Panc1 (cell line): Measurements from ENCODE around the gene INPP5A. TPM values are rescaled to one million over a fixed set of nuclear protein-coding genes. Genes with fewer than 3 reads are reported as not detected.

Experiments used
- ATAC-seq: fragments of 200-7000 bp; cut with Tn5 transposase; 2 replicates; pipeline ENCODE4 v1.9.1; 2020; ENCODE audit warnings: mild to moderate bottlenecking, moderate library complexity
- BruUV-seq: library from RNA; stranded (reverse); fragments of 400-500 nt; replicated peaks from 2 replicates; lab custom pipeline; 2021; lab: Mats Ljungman, UMichigan
- CTCF ChIA-PET: fragments of 300-600 bp; sonication (Branson Sonifier 250); formaldehyde crosslinking; loops from one replicate; lab custom pipeline; 2022; ENCODE audit warnings: antibody characterized with exemption; lab: Charles Lee
- POLR2A ChIA-PET: fragments of 300-600 bp; sonication (Branson Sonifier 250); formaldehyde crosslinking; loops from one replicate; lab custom pipeline; 2022; ENCODE audit warnings: antibody characterized with exemption; lab: Charles Lee
- DNase-seq: peaks from one replicate; pipeline ENCODE4 v3.0.0-alpha.2; 2010; ENCODE audit warnings: low read depth, low spot score
- H3K27ac ChIP-seq: 2 replicates; pipeline ENCODE4 v1.5.1; 2011; ENCODE audit warnings: mild to moderate bottlenecking, low read length, inconsistent platforms
- H3K27me3 ChIP-seq: fragments of 200-500 bp; sonication (Bioruptor generic); 2 replicates; pipeline ENCODE4 v1.6.0; 2014; ENCODE audit warnings: low read length, inconsistent platforms; ENCODE audit not compliant: control insufficient read depth, insufficient read depth
- H3K36me3 ChIP-seq: fragments of 200-500 bp; sonication (Bioruptor generic); 2 replicates; pipeline ENCODE4 v1.5.1; 2014; ENCODE audit warnings: inconsistent platforms, mild to moderate bottlenecking, low read length, moderate library complexity; ENCODE audit not compliant: control insufficient read depth, insufficient read depth
- H3K4me1 ChIP-seq: 2 replicates; pipeline ENCODE4 v1.5.1; 2011; ENCODE audit warnings: inconsistent platforms, mild to moderate bottlenecking, low read length, moderate library complexity; ENCODE audit not compliant: control insufficient read depth, insufficient read depth
- H3K4me3 ChIP-seq, 2 experiments: 2 replicates each; pipeline ENCODE4 v1.5.1; 2011 to 2012; ENCODE audit warnings: low read depth in 2 of 2, low read length in 2 of 2, mild to moderate bottlenecking in 2 of 2, inconsistent platforms in 1 of 2, moderate library complexity in 1 of 2
- H3K9me3 ChIP-seq: fragments of 200-500 bp; sonication (Bioruptor generic); 2 replicates; pipeline ENCODE4 v1.5.1; 2014; ENCODE audit warnings: low read depth, mild to moderate bottlenecking, inconsistent platforms, low read length, moderate library complexity; ENCODE audit not compliant: control insufficient read depth, insufficient read depth
- CTCF ChIP-seq: fragments of 450-650 bp; IDR thresholded peaks from 2 replicates; pipeline ENCODE4 v1.5.1; 2017; ENCODE audit warnings: mild to moderate bottlenecking
- POLR2AphosphoS5 ChIP-seq: IDR thresholded peaks from 2 replicates; pipeline ENCODE4 v1.6.1; 2012; ENCODE audit warnings: mild to moderate bottlenecking, low read depth, low read length, moderate library complexity
- SIN3A ChIP-seq: IDR thresholded peaks from 2 replicates; pipeline ENCODE4 v1.6.1; 2012; ENCODE audit warnings: low read depth, mild to moderate bottlenecking, low read length, moderate library complexity, borderline replicate concordance; ENCODE audit not compliant: insufficient read depth
- TCF7L2 ChIP-seq: IDR thresholded peaks from 2 replicates; pipeline ENCODE4 v1.6.1; 2011; ENCODE audit warnings: mild to moderate bottlenecking, low read depth, low read length, inconsistent platforms
- in situ Hi-C: cut with HindIII; loops from 2 replicates; pipeline ENCODE4 v1.10.0; 2016; ENCODE audit warnings: low sequenced_read_pairs, low pct_unique_long_range_greater_than_20kb
- intact Hi-C: fragments of 100-400 bp; cut with micrococcal nuclease; formaldehyde crosslinking; loops from one replicate; pipeline ENCODE4 v1.10.0; 2022; ENCODE audit not compliant: unreplicated experiment
- total RNA-seq: library from RNA; stranded (reverse); gene quantifications from one replicate; pipeline ENCODE4 v1.2.1, GENCODE V29; 2021; ENCODE audit not compliant: unreplicated experiment
- TF ChIP-seq, protein P1 (sequence below), 2 experiments: IDR thresholded peaks; 2 replicates each; pipeline ENCODE4 v1.6.1; 2011 to 2012; ENCODE audit warnings: low read depth in 2 of 2, control low read depth in 1 of 2, low read length in 1 of 2, mild to moderate bottlenecking in 1 of 2, moderate library complexity in 1 of 2; ENCODE audit not compliant: insufficient read depth in 1 of 2

INPP5A gene
- total RNA-seq, 1 experiment from 2014 or later = 60.0 TPM

GRCh38 chr10:132799865-132800264, 262.3 kb downstream of the INPP5A start:
- no peak for DNase-seq
- Histone ChIP-seq H3K9me3 (no peaks in the 10 kb centered on the region), H3K27ac (no peak overlapping the region), H3K27me3 (no peaks in the 10 kb centered on the region), H3K4me3 (no peak overlapping the region), H3K4me1 (no peaks in the 10 kb centered on the region), H3K36me3 (no peaks in the 10 kb centered on the region)
- POLR2A ChIA-PET = no interaction called here
- no peak for ATAC-seq
- CTCF ChIA-PET = no interaction called here
- BruUV-seq = no TSS peak
- intact Hi-C loops = loop anchor here (10.0 kb wide), 1 partner anchor 345 kb away; no protein-coding TSS in a partner anchor
- TF ChIP-seq, protein P1, sequence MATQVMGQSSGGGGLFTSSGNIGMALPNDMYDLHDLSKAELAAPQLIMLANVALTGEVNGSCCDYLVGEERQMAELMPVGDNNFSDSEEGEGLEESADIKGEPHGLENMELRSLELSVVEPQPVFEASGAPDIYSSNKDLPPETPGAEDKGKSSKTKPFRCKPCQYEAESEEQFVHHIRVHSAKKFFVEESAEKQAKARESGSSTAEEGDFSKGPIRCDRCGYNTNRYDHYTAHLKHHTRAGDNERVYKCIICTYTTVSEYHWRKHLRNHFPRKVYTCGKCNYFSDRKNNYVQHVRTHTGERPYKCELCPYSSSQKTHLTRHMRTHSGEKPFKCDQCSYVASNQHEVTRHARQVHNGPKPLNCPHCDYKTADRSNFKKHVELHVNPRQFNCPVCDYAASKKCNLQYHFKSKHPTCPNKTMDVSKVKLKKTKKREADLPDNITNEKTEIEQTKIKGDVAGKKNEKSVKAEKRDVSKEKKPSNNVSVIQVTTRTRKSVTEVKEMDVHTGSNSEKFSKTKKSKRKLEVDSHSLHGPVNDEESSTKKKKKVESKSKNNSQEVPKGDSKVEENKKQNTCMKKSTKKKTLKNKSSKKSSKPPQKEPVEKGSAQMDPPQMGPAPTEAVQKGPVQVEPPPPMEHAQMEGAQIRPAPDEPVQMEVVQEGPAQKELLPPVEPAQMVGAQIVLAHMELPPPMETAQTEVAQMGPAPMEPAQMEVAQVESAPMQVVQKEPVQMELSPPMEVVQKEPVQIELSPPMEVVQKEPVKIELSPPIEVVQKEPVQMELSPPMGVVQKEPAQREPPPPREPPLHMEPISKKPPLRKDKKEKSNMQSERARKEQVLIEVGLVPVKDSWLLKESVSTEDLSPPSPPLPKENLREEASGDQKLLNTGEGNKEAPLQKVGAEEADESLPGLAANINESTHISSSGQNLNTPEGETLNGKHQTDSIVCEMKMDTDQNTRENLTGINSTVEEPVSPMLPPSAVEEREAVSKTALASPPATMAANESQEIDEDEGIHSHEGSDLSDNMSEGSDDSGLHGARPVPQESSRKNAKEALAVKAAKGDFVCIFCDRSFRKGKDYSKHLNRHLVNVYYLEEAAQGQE (IDR thresholded peaks at IDR 0.05; ENCODE audit: insufficient read depth in 1 of 2, low read depth in 2 of 2, low read length in 1 of 2) = no peak
- TF ChIP-seq POLR2AphosphoS5 = no peak
- TF ChIP-seq SIN3A = no peak
- TF ChIP-seq CTCF = no peak
- TF ChIP-seq TCF7L2 = no peak
- in situ Hi-C loops = no loop called here

DNA sequence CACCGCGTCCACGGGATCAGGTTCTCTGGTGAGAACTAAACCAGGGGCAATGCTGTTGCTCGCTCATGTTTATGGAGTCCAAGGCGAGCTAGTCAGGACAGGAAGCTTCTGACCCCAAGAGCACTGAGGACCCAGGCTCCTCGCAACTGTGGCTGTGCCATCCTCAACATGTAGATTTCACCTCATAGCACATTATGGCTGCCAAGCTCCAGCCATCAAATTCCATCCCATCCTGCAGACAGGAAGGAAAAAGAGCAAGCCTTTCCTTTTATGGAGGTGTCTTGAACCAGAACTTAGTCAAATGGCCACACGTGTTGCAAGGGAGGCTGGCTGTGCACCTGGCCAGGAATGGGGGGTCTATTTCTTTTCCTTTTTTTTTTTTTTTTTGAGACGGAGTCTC, 264.5 kb downstream of the INPP5A start:
- Histone ChIP-seq H3K4me3 (no peak overlapping the region), H3K9me3 (no peaks in the 10 kb centered on the region), H3K36me3 (no peaks in the 10 kb centered on the region), H3K27me3 (no peaks in the 10 kb centered on the region), H3K27ac (no peak overlapping the region), H3K4me1 (no peaks in the 10 kb centered on the region)
- TF ChIP-seq POLR2AphosphoS5 = no peak
- no peak for TF ChIP-seq CTCF
- TF ChIP-seq, protein P1 (IDR thresholded peaks at IDR 0.05; ENCODE audit: insufficient read depth in 1 of 2, low read depth in 2 of 2, low read length in 1 of 2) = no peak
- no peak for TF ChIP-seq TCF7L2
- TF ChIP-seq SIN3A = no peak
- intact Hi-C loops (no loop called here), in situ Hi-C loops (no loop called here)
- DNase-seq (no peak), ATAC-seq (no peak)
- ChIA-PET CTCF (interaction anchor here (0.6 kb wide), 1 partner anchor 9 kb away, joined by 4 read pairs; no protein-coding TSS in a partner anchor), POLR2A (interaction anchor here (0.6 kb wide), 1 partner anchor 10 kb away, joined by 3 read pairs; no protein-coding TSS in a partner anchor)
- BruUV-seq = no TSS peak
